Heart left ventricle (tissue), 16 donors: ENCODE results near the gene NFIB. TPM values are rescaled to one million over a fixed set of nuclear protein-coding genes. Genes with fewer than 3 reads are reported as not detected.
A peak's percentile ranks its signal among the peaks of the same experiment; 100 is the strongest.

Source experiments
- ATAC-seq, 4 donors: fragments of 200-7000 bp; cut with Tn5 transposase; one replicate each; pipeline ENCODE4 v1.9.1; 2020 to 2022; ENCODE audit warnings: moderate library complexity in 4 of 4, mild to moderate bottlenecking in 3 of 4, moderate number of reproducible peaks in 1 of 4
- DNase-seq, 5 donors: peaks; one replicate each; pipeline ENCODE4 v3.0.0-alpha.2; 2020
- H3K27ac ChIP-seq, 12 donors: fragments of 200-600 bp; sonication (generic) in 4 of 12; one replicate each; pipeline versions ENCODE4 v1.5.0 to v1.8.0; 2016 to 2022; ENCODE audit warnings: mild to moderate bottlenecking in 2 of 12
- H3K27me3 ChIP-seq, 9 donors: fragments of 200-600 bp; sonication (generic) in 2 of 9; one replicate each; pipeline versions ENCODE4 v1.5.1 to v1.8.0; 2016 to 2022; ENCODE audit warnings: mild to moderate bottlenecking in 3 of 9
- H3K36me3 ChIP-seq, 9 donors: fragments of 200-600 bp; sonication (generic) in 2 of 9; one replicate each; pipeline versions ENCODE4 v1.5.0 to v1.8.0; 2018 to 2022; ENCODE audit warnings: mild to moderate bottlenecking in 2 of 9
- H3K4me1 ChIP-seq, 12 donors: fragments of 200-600 bp; sonication (generic) in 4 of 12; one replicate each; pipeline versions ENCODE4 v1.5.0 to v1.8.0; 2016 to 2022; ENCODE audit warnings: mild to moderate bottlenecking in 3 of 12
- H3K4me3 ChIP-seq, 12 donors: fragments of 200-600 bp; sonication (generic) in 4 of 12; one replicate each; pipeline versions ENCODE4 v1.5.0 to v1.8.0; 2017 to 2022; ENCODE audit warnings: mild to moderate bottlenecking in 9 of 12, moderate library complexity in 4 of 12
- H3K9me3 ChIP-seq, 12 donors: fragments of 200-600 bp; sonication (generic) in 4 of 12; one replicate each; pipeline versions ENCODE4 v1.5.0 to v1.8.0; 2016 to 2022; ENCODE audit warnings: mild to moderate bottlenecking in 1 of 12
- POLR2A ChIP-seq, 2 donors: fragments of 450-650 bp; IDR thresholded peaks; one replicate each; pipeline ENCODE4 v1.6.1; 2017; ENCODE audit warnings: antibody characterized with exemption in 2 of 2, mild to moderate bottlenecking in 2 of 2, moderate library complexity in 2 of 2
- WGBS, 4 donors: extraction: QIAGEN DNeasy Blood & Tissue Kit in 2 of 4; methylation state at CpG; one replicate each; pipeline versions ENCODE4 v1.1.5 to v1.1.7; 2013 to 2018; 5-methylcytosine and 5-hydroxymethylcytosine counted together
- intact Hi-C, 10 donors: fragments of 100-400 bp; cut with DNase I; formaldehyde crosslinking; loops; one replicate each; pipeline versions ENCODE4 v1.11.1 to v1.14.2; 2022
- polyA plus RNA-seq, 2 donors: library from polyadenylated mRNA; stranded (reverse); fragments of 200-250 nt; gene quantifications; one replicate each; pipeline ENCODE4 v1.2.3, GENCODE V29; 2013
- total RNA-seq, 9 donors: library from RNA; depleted of rRNA in 2 of 9; stranded (reverse); fragments of >200 nt in 2 of 9; fragmentation: NEBNext Ultra II Directional in 3 of 9; extraction: Animal tissue kit (Norgen Biotek cat#: 25700) in 3 of 9; gene quantifications; one replicate each; pipeline versions ENCODE4 v1.1.0 to v1.2.4, GENCODE V29; 2016 to 2023
- TF ChIP-seq, protein P1 (sequence below), 12 donors: fragments of 200-600 bp; sonication (generic) in 4 of 12; IDR thresholded peaks; one replicate each; pipeline versions ENCODE4 v1.5.0 to v1.8.0; 2018 to 2022; ENCODE audit warnings: antibody characterized with exemption in 12 of 12, mild to moderate bottlenecking in 5 of 12
- donor health status: ischemic (EF 13 %, LVEDD 7.1; RV severe dilation, severe dysfunction).
- donor health status: healthy with polysubstance abuse.
- donor health status: DM: no; HTN: yes; CAD: no.
- donor health status: DM: no; HTN: no; CAD: no.
- donor health status: ischemic (EF 25% LVEDD 6.9; RV normal size, moderate dysfunction).
- donor health status: ischemic (EF 25% LVEDD 5.7; RV mildly dilated, moderate dysfunction).
- donor health status: healthy.
- donor health status: DM: yes; HTN: yes; CAD: no.
- donor health status: ischemic (EF 35%, LVEDD 5.7; RV mildly dilated, moderate dysfunction).
- donor health status: nonischemic (EF 11% LVEDD 7.7; RV severe dilation, severe dysfunction).
- donor health status: DM: yes; HTN: yes; CAD: no.
- donor health status: PGD.
- donor health status: ischemic (EF 29% LVEDD 5.4; RV normal size, mild dysfunction).
- donor health status: nonischemic (EF 23%, LVEDD 6.1; RV moderate dilation, normal function).

Gene NFIB
- total and polyA plus RNA-seq, 11 donors: 24.5 to 148 (median 98.2) TPM

DNA sequence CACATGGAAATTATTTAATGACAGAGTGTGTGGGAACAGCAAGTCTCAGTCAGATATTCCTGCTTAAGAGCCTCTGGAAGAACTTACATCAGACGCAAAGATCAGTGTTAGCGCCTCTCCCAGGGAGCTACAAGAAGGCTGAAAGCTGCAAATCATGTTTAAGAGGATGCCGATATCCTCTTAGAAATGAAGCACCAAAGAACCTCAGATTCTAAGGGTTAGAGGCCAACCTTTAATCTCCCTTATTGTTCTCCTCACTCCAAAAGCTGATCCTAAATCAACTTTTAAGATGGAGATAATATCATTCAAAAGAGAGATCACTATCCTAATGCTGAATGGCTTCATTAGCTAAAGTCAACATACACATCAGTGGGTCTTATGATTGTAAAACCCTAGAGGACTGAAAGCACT lies 160.6 kb downstream of the NFIB start:
- DNase-seq (no peak), ATAC-seq (peak in 3 of 4 donors; percentile 14 to 34 (median 33))
- WGBS, 4 donors: 41 to 49% (median 45%) methylated on average over 3 of the region's 3 CpGs
- Histone ChIP-seq H3K27ac (peak overlapping the region in 5 of 12 donors; percentile 0 to 46 (median 23)), H3K9me3 (no peaks in the 10 kb centered on the region), H3K4me3 (no peak overlapping the region), H3K4me1 (peaks cover 0 to 75% (median 41%) of the 10 kb centered on the region in 12 donors), H3K27me3 (no peaks in the 10 kb centered on the region), H3K36me3 (peaks cover 0 to 4% (median 0%) of the 10 kb centered on the region in 9 donors)
- intact Hi-C loops: loop anchor here in 3 of 10 donors (10.0 kb wide), 2 partner anchors 91 to 161 kb away; partner anchors contain the start of gene NFIB (in 1 of the 3)
- TF ChIP-seq, protein P1, sequence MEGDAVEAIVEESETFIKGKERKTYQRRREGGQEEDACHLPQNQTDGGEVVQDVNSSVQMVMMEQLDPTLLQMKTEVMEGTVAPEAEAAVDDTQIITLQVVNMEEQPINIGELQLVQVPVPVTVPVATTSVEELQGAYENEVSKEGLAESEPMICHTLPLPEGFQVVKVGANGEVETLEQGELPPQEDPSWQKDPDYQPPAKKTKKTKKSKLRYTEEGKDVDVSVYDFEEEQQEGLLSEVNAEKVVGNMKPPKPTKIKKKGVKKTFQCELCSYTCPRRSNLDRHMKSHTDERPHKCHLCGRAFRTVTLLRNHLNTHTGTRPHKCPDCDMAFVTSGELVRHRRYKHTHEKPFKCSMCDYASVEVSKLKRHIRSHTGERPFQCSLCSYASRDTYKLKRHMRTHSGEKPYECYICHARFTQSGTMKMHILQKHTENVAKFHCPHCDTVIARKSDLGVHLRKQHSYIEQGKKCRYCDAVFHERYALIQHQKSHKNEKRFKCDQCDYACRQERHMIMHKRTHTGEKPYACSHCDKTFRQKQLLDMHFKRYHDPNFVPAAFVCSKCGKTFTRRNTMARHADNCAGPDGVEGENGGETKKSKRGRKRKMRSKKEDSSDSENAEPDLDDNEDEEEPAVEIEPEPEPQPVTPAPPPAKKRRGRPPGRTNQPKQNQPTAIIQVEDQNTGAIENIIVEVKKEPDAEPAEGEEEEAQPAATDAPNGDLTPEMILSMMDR (IDR thresholded peaks at IDR 0.05): no peak
- no peak for TF ChIP-seq POLR2A (IDR thresholded peaks at IDR 0.05)

DNA sequence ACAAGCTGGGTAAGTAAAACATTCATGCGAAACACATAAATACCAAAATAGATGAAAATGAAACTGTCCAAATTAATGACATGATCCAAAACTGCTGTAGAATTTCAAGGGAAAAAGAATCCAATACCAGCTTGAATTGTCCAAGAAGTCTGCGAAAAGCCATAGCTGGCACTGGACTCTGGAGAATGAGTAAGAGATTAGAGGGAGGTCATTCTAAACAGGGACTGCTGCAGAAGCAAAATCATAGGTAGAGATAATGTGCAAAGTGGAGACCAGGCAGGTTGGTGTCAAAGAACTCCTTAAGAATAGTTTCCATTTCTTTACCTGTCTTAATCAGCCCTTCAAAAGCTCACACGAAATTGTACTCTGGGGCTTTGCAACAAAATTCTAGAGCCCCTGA lies 162.5 kb downstream of the NFIB start:
- H3K27me3 ChIP-seq: no peaks in the 10 kb centered on the region
- ATAC-seq: peak in 1 of 4 donors; percentile 49
- H3K9me3 ChIP-seq: no peaks in the 10 kb centered on the region
- peaks cover 0 to 59% (median 35%) of the 10 kb centered on the region in 12 donors for H3K4me1 ChIP-seq
- intact Hi-C loops: loop anchor here in 3 of 10 donors (10.0 kb wide), 2 partner anchors 93 to 163 kb away; partner anchors contain the start of gene NFIB (in 1 of the 3)
- 61 to 66% (median 64%) methylated on average over 3 of the region's 3 CpGs for WGBS, 4 donors
- no peak for DNase-seq
- TF ChIP-seq POLR2A (IDR thresholded peaks at IDR 0.05): no peak
- TF ChIP-seq, protein P1 (IDR thresholded peaks at IDR 0.05): no peak
- no peak overlapping the region for H3K4me3 ChIP-seq
- peaks cover 0 to 9% (median 0%) of the 10 kb centered on the region in 9 donors for H3K36me3 ChIP-seq
- H3K27ac ChIP-seq: no peak overlapping the region

DNA sequence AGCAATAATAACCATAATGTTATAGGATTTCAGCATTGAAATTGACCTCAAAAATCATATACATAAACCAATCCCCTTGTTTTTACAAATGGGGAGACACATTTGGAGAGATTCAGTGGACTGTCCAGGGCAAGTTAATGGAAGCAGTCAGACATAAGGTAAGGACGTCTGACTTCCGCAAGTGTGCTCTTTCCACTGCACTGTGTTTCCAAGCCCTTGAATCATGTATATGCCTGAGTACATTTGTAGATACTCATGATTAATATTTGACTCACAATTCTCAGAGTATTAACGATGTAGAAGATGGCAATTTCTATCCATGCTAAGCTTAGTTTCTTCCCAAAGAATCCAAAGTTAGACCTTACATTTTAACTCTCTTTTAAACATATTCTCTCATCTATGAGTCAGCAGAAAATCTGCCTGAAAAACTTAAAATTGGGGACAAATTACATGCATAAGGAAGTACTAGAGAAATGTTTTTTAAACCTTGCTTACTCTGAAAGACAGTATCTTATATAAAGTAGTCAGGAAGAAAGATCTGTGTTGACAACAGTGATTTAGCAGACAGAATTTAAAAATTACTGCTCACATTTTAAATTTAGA lies 165.3 kb downstream of the NFIB start:
- no peak for ATAC-seq
- H3K9me3 ChIP-seq: no peaks in the 10 kb centered on the region
- 87 to 91% (median 90%) methylated on average over 3 of the region's 3 CpGs for WGBS, 4 donors

DNA sequence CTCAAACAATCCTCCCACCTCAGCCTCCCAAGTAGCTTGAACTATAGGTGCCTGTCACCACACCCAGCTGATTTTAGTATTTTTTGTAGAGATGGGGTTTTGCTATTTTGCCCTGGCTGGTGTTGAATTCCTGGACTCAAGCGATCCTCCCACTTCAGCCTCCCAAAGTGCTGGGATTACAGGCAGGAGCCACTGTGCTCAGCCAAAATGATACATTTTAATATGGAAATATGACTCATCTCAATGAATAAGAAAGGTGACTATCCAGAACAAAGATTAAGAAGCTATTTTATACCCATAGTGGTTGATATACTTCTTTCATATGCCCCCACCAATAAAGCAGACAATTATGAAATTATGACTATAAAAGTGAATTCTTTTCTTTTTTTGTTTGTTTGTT lies 166.2 kb downstream of the NFIB start:
- 87 to 100% (median 98%) methylated on average over 1 of the region's 1 CpG for WGBS, 4 donors
- intact Hi-C loops: no loop called here
- no peak for TF ChIP-seq POLR2A (IDR thresholded peaks at IDR 0.05)
- TF ChIP-seq, protein P1 (IDR thresholded peaks at IDR 0.05): no peak

More for the DNA sequence above, 165.3 kb downstream of the NFIB start:
- intact Hi-C loops: no loop called here
- peaks cover 0 to 36% (median 19%) of the 10 kb centered on the region in 12 donors for H3K4me1 ChIP-seq
- H3K27me3 ChIP-seq: no peaks in the 10 kb centered on the region
- H3K36me3 ChIP-seq: peaks cover 0 to 31% (median 11%) of the 10 kb centered on the region in 9 donors
- DNase-seq: no peak
- no peak overlapping the region for H3K4me3 ChIP-seq
- no peak overlapping the region for H3K27ac ChIP-seq
- TF ChIP-seq, protein P1 (IDR thresholded peaks at IDR 0.05): no peak
- no peak for TF ChIP-seq POLR2A (IDR thresholded peaks at IDR 0.05)

More for the DNA sequence above, 166.2 kb downstream of the NFIB start:
- Histone ChIP-seq H3K4me3 (no peak overlapping the region), H3K27me3 (no peaks in the 10 kb centered on the region), H3K36me3 (peaks cover 0 to 34% (median 11%) of the 10 kb centered on the region in 9 donors), H3K9me3 (no peaks in the 10 kb centered on the region), H3K27ac (no peak overlapping the region), H3K4me1 (peaks cover 0 to 28% (median 13%) of the 10 kb centered on the region in 12 donors)
- DNase-seq (no peak), ATAC-seq (no peak)
